NT2/D1 (cell line): ENCODE results near the gene NFIX.

Experiments used
- DNase-seq: peaks from one replicate; pipeline ENCODE4 v3.0.0-alpha.2; 2011; ENCODE audit warnings: low read depth, low spot score
- H3K27me3 ChIP-seq: 2 replicates; pipeline ENCODE4 v1.6.0; 2011; ENCODE audit warnings: mild to moderate bottlenecking; ENCODE audit not compliant: insufficient read length, insufficient read depth
- H3K36me3 ChIP-seq: 2 replicates; pipeline ENCODE4 v1.6.1; 2011; ENCODE audit warnings: mild to moderate bottlenecking, low read length, mixed read lengths; ENCODE audit not compliant: insufficient read depth, insufficient read length
- H3K4me1 ChIP-seq: 2 replicates; pipeline ENCODE4 v1.5.1; 2011; ENCODE audit not compliant: insufficient read depth, insufficient read length
- H3K4me3 ChIP-seq: 2 replicates; pipeline ENCODE4 v1.5.1; 2011; ENCODE audit warnings: low read depth; ENCODE audit not compliant: insufficient read length
- H3K9ac ChIP-seq: 2 replicates; pipeline ENCODE4 v1.6.0; 2011; ENCODE audit warnings: low read depth; ENCODE audit not compliant: insufficient read length
- H3K9me3 ChIP-seq: 2 replicates; pipeline ENCODE4 v1.5.1; 2011; ENCODE audit warnings: mild to moderate bottlenecking, low read length; ENCODE audit not compliant: insufficient read depth
- SUZ12 ChIP-seq: IDR thresholded peaks from 2 replicates; pipeline ENCODE4 v1.6.1; 2011; ENCODE audit not compliant: insufficient read length, insufficient read depth; ENCODE audit errors: extremely low read depth
- YY1 ChIP-seq: IDR thresholded peaks from 2 replicates; pipeline ENCODE4 v1.6.1; 2011; ENCODE audit not compliant: insufficient read length, insufficient read depth
- ZNF274 ChIP-seq: IDR thresholded peaks from 2 replicates; pipeline ENCODE4 v1.6.1; 2011; ENCODE audit warnings: mild to moderate bottlenecking, low read depth, low read length

Gene NFIX

DNA sequence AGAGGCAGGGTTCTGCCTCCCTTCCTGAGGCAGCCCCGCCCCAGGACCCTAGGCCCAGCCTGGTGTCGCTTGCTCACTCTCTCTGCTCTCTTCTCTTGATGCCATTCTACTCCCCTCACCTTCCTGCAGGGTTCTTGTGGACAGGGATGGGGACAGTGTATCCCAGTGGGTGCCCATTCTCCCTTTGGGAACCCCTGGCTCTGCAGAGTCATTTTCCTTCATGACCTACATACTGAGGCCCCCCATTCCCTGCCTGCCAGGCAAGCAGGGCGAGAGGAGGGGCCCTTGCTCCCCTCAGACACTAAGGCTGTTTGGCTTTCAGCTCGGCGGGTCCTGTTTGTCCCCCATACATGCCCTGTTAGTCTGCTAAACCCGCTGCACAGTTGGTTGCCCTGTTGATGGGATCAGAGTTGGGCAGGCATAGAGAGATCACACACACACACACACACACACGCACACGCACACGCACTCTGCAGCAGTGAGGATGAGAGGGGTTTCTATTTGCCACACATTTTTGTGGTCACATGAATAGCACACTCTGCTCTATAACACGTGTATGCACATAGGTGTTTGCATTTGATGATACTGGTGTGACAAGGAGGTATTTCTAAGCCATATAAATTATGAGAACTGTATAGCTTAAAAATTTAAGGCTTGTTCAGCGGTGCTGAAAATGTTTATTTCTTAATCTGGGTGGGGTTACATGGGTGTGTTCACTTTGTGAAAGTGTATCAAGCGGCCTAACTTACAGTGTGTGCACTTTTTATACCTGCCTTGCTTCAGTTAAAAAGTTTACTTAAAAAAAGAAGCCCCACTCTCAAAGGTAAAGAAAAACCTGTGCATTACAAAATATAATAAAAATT is 20.3 kb downstream of the NFIX start:
- Histone ChIP-seq H3K4me3 (no peak overlapping the region), H3K27me3 (peaks cover 100% of the 10 kb centered on the region), H3K9ac (no peak overlapping the region), H3K36me3 (no peaks in the 10 kb centered on the region), H3K9me3 (peaks cover 5% of the 10 kb centered on the region; the same call in 1 of the 2 replicates), H3K4me1 (peaks cover 15% of the 10 kb centered on the region)
- no peak for TF ChIP-seq ZNF274
- no peak for TF ChIP-seq SUZ12
- TF ChIP-seq YY1 = no peak
- no peak for DNase-seq

DNA sequence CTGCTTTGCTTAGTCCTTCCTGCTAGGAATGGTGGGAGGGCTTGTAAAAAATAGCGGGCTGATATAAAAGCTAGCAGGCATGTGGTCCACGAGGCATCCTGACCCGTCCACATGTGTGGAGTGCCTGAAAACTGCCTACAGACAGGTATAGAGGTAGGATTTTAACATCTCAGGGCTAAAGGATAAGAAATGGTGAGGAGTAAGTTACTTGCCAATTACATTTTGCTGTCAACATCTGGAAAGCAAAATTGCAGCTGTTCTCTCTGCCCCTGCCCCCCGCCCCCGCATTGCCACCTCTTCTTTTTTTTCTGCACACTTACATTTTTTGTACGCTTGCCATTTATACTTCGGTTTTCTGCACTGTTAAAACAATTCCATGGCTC is 21.0 kb downstream of the NFIX start:
- H3K27me3 ChIP-seq = peaks cover 100% of the 10 kb centered on the region
- H3K9me3 ChIP-seq = peaks cover 5% of the 10 kb centered on the region; the same call in 1 of the 2 replicates
- H3K36me3 ChIP-seq = no peaks in the 10 kb centered on the region
- H3K4me3 ChIP-seq = no peak overlapping the region
- TF ChIP-seq ZNF274 (no peak), SUZ12 (no peak), YY1 (no peak)
- H3K4me1 ChIP-seq = peaks cover 16% of the 10 kb centered on the region
- H3K9ac ChIP-seq = no peak overlapping the region
- DNase-seq = no peak

DNA sequence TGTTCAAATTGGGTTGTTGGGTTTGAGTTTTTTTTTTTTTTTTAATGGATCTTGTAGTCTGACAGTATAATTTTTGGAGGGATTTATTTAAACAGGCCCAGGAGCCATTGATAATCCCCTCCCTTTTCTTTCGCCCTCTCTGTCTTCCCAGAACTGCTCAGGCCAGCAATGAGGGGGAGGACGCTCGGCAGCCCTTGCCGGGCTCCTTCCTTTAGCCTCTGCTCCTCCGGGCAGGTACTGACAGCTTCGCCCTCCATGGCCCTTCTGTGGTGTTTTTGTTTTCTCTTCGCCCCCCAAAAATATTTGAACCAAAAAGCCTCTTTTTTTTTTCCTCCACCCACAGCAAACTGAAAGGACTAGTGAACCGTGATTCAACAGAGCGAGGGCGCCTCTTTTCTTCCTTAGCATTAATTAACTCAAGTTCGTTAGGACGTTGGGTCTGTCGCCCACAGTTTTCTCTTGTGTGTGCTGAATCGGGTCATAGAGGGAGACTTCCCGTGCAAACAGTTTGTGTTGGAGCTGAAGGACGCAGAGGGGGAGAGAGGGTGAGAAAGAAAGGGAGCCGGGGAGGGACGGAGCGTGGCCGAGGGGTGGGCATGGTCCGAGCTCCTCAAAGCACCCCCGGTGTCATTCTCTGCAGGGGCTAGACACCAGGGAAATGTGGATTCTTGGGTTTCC is 21.5 kb downstream of the NFIX start:
- no peak overlapping the region for H3K9ac ChIP-seq

DNA sequence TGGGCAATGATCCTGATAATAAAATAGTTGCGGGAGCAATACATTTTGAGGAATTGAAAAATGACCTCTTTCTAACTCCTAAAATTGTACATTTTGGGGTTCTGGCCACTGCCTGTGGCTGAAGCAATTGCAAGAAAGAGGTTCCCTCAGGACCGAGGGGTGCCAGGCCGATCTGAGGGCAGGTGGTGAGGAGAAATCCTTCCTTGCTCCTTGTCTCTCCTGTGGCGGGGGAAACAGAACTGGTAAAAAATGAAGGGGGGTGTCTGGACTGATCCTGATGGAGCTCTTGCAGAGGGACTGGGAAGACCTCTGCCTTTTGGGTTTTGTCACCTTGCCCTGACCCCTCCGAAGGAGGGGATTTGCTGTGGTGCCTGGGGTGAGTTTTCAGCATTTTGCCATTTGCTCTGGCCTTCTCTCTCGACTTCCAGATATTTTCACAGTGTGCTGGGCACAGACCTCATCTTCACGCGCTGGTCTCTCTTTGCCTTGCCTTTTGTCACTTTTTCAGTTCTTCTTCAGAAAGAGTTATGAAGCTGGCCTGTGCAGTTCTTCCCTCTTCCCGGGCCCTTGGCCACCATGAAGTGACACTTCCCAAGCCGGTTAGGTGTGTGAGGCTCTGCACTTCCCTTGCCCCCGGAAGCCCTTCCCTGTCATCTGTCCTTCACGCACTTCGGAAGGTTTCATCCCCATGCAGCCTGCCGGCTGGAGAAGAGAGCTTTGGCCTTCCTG is 22.2 kb downstream of the NFIX start:
- H3K4me3 ChIP-seq = no peak overlapping the region
- no peaks in the 10 kb centered on the region for H3K9me3 ChIP-seq
- H3K27me3 ChIP-seq = peaks cover 100% of the 10 kb centered on the region
- H3K9ac ChIP-seq = no peak overlapping the region
- no peaks in the 10 kb centered on the region for H3K36me3 ChIP-seq
- no peak for DNase-seq
- TF ChIP-seq ZNF274 (no peak), YY1 (no peak), SUZ12 (no peak)
- peaks cover 12% of the 10 kb centered on the region for H3K4me1 ChIP-seq

More for the DNA sequence above, 21.5 kb downstream of the NFIX start:
- no peak for DNase-seq
- Histone ChIP-seq H3K9me3 (peaks cover 4% of the 10 kb centered on the region; the same call in 1 of the 2 replicates), H3K4me1 (peaks cover 16% of the 10 kb centered on the region), H3K27me3 (peaks cover 100% of the 10 kb centered on the region), H3K36me3 (no peaks in the 10 kb centered on the region), H3K4me3 (no peak overlapping the region)
- peak; percentile 82 for TF ChIP-seq SUZ12
- no peak for TF ChIP-seq ZNF274

DNA sequence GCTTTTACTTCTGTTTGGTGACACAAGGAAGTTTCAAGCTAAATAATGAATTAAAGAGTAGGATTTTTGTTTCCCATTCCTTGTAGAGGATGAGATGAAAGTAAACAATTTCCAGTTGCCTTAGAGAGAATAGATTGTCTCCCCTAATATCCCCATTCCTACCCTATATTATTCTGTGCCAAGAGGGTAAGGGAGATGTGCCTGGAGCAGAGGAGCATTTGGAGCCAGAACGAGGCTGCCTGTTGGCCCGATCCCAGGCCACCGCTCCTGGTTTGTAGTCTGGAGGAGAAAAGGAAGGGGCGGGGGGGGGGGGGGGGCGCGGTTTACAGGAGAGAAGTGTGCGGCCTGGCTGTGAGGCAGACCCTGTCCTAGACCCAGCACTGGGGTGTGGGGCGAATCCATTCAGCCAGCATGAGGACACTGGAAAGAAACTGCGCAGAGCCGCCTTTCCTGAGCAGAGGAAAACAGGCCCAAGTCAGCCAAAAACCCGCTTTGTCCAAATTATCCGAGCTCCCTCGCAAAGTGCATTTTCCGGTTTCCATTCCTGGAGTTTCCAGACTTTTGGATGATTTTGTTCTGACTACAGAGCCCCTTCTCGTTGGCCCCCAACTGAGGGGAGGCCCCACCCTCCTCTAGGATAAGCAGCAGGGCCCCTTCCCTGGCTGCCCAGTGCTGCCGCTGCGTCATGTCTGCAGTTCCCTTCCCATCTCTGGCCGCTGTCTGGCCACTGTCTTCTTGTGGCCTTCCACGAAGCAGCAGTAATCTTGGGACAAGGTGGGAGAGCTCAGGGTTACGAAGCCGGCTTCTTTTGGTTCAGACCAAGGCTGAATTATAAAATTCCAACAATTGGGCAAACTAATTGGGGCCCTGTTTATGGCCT is 23.0 kb downstream of the NFIX start:
- Histone ChIP-seq H3K9me3 (no peaks in the 10 kb centered on the region), H3K9ac (no peak overlapping the region), H3K4me1 (peaks cover 12% of the 10 kb centered on the region), H3K36me3 (no peaks in the 10 kb centered on the region), H3K27me3 (peaks cover 100% of the 10 kb centered on the region), H3K4me3 (no peak overlapping the region)
- TF ChIP-seq SUZ12 = no peak
- no peak for TF ChIP-seq ZNF274
- TF ChIP-seq YY1 = no peak
- no peak for DNase-seq

DNA sequence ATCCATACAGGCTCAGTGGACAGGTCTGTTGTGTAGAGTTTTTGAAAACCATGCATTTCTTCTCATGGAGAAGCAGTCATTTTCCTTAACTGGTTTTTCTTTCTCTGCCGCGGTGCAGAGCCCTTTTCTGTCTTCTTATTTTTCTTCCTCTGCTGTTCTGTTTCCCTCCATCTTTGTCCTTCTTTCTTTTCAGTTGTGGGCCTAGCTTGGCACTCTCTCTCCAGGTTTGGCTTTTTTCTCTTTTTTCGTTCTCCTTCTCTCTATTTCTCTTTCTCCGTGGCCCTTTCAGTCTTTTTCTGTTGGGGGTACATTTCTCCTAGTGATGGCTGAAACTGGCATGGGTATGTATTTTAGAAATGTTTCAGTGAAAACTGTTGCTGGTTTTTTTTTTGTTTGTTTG is 24.1 kb downstream of the NFIX start:
- H3K36me3 ChIP-seq = no peaks in the 10 kb centered on the region
- DNase-seq = no peak
- no peaks in the 10 kb centered on the region for H3K9me3 ChIP-seq
- no peak overlapping the region for H3K9ac ChIP-seq
- peaks cover 99% of the 10 kb centered on the region for H3K27me3 ChIP-seq
- H3K4me3 ChIP-seq = no peak overlapping the region
- peaks cover 13% of the 10 kb centered on the region for H3K4me1 ChIP-seq
- no peak for TF ChIP-seq YY1
- no peak for TF ChIP-seq SUZ12
- no peak for TF ChIP-seq ZNF274
